HG03571 (cell line): ENCODE data around the gene VPS13A.
"Not testable (repeated sequence)": the region's sequence is repeated elsewhere in the genome, so short reads cannot be mapped to it uniquely, and the experiment has no call there.

Experiments
- ATAC-seq: cut with Tn5 transposase; IDR thresholded peaks from one replicate; pipeline ENCODE4 v1.9.1; 2021; ENCODE audit not compliant: unreplicated experiment

VPS13A gene

GRCh38 chr9:77180056-77180455 is 2.7 kb downstream of the VPS13A start:
- ATAC-seq = no peak

- ATAC-seq = no peak
Observed at GRCh38 chr9:77183581-77183980, 6.2 kb downstream of the VPS13A start.

DNA sequence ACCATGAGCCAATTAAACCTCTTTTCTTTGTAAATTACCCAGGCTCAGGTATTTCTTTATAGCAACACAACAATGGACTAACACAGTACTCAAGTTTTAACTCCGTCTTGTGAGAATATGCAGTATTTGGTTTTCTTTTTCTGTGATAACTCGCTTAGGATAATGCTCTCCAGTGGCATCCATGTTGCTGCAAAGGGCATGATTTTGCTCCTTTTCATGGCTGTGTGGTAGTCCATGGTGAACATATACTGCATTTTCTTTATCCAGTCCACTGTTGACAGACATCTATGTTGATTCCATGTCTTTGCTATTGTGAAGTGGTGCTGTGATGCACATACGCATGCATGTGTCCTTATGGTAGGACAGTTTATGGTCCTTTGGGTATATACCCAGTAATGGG is 10.9 kb downstream of the VPS13A start:
- no peak for ATAC-seq

- no peak for ATAC-seq
Observed at GRCh38 chr9:77194423-77194822, 17.1 kb downstream of the VPS13A start.

DNA sequence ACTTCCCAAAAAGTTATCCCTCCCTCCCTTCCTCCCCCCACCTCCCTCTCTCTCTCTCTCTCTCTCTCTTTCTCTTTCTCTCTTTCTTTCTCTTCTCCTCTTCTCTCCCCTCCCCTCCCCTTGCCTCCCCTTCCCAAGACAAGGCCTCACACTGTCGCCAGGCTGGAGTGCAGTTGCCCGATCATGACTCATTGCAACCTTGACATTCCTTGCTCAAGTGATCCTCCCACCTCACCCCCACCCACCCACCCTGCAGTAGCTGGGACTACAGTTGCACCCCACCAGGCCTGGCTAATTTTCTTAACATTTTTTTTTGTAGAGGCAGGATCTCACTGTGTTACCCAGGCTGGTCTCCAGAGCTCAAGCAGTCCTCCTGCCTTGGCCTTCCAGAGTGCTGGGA is 32.8 kb downstream of the VPS13A start:
- ATAC-seq = no peak

DNA sequence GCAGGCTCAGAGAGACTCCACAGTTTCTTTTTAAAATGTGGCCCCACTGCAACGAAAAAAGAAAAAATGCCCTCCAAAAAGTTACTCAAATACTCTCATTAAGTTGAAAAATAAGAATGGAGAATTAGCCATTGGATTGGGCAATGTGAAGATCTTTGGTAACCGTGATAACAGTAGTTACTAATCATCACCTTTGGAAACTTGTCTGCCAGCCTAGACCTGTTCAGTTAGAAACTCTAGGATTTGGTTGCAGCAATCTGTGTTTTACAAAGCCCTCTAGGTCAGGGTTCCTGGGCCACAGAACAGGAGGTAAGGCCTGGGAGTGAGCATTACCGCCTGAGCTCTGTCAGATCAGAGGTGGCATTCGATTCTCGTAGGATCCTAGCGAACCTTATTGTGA is 34.2 kb downstream of the VPS13A start:
- no peak for ATAC-seq

- ATAC-seq = no peak
Observed at GRCh38 chr9:77212801-77213200, 35.5 kb downstream of the VPS13A start.

DNA sequence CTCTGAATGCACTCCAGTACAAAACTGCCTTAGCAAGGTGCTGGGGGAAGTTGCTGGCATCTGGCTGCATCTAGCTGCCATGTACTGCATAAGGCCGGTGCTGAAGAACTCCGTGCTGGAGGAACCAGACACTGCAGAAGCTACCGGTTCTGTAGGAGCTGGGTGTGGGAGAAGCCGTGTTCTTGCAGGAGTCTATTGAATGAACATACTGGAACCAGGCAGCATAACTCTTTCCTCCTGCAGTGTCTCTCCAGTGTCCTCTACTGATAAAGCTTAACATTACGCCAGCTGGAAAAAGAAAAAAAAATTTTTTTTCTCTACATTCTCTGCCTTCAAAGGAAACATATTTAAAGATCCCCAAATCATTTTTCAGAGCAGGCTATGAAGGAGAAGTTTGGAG is 38.5 kb downstream of the VPS13A start:
- no peak for ATAC-seq

GRCh38 chr9:77218612-77219011 is 41.3 kb downstream of the VPS13A start:
- no peak for ATAC-seq

DNA sequence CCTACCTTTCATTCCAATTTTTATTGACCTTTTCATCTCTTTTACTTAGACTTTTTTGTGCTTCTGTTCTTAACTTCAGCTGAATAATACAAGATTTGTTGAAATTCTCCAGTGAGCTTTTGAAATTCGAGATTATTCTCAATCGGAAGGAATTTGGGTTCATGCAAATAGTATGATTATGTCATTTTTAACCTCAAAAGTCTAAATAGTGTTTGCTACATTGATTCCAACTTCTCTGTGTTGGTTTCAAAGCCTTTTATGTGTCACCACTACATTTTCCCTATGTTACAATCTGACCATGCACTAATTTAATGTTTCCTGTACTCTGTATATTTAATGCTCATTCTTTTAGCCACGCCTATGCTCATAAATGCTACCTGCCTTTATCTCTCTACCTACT is 44.1 kb downstream of the VPS13A start:
- no peak for ATAC-seq

DNA sequence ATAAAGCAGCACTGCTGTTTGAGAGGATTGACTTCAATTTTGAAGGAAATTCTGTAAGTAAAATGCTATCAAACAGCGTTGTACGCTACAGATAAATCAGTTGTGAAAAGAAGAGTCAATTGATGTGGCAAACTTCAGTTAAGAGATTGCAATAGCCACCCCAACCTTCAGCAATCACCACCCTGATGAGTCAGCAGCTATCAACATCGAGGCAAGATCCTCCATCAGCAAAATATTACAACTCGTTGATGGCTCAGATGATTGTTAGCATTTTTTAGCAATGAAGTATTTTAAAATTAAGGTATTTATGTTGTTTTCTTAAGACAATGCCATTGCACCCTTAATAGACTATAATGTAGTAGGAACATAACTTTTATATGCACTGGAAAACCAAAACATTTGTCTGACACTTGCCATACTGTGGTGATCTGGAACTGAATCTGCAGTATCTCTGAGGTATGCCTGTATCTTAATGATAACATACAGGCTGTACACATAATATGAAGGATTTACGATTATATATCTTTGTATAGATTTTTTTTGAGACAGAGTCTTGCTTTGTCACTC is 47.5 kb downstream of the VPS13A start:
- ATAC-seq = no peak

DNA sequence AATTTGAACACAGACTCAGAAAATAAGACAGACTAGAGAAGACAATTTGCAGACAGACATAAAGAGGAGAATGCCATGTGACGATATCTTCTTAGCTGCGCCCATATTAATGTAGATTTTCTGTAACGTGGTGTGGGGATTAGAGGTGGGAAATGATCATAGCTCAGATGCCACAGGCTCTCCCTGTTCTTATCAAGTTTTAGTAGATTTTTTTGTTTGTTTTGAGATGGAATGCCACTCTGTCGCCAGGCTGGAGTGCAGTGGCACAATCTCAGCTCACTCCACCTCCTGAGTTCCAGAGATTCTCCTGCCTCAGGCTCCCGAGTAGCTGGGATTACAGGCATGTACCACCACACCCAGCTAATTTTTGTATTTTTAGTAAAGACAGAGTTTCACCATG is 59.4 kb downstream of the VPS13A start:
- no peak for ATAC-seq

- ATAC-seq = no peak
Observed at GRCh38 chr9:77237896-77238295, 60.6 kb downstream of the VPS13A start.

DNA sequence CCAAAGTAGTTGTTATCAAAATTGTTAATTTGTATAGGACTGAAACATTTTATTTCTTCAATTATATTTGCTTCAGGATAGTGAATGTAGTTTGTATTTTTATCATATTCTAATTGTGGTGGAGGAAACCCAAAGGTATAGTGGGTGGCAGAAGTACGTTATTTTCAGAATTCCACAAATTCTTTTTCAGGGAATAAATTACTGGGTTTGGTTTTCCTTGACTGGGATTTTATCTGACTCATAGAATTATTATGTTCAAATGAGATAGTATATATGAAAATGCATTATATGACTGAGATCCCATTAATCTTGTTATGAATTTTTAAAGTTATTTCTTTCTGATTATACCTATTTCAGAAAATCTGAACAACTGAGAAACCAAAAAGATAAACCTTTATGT is 73.7 kb downstream of the VPS13A start:
- ATAC-seq = no peak

DNA sequence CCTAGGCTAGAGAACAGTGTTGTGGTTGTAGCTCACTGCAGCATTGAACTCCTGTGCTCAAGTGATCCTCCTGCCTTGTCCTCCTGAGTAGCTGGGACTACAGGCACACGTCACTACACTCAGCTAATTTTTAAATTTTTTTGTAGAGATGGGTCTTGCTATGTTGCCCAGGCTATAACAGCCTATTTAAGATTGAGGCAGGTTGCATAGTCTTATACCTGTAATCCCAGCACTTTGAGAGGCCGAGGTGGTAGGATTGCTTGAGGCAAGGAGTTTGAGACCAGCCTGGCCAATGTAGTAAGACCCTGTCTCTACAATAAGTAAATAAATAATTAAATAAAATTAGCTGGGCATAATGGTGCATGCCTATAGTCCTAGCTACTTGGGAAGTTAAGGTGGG is 79.9 kb downstream of the VPS13A start:
- ATAC-seq = no peak

DNA sequence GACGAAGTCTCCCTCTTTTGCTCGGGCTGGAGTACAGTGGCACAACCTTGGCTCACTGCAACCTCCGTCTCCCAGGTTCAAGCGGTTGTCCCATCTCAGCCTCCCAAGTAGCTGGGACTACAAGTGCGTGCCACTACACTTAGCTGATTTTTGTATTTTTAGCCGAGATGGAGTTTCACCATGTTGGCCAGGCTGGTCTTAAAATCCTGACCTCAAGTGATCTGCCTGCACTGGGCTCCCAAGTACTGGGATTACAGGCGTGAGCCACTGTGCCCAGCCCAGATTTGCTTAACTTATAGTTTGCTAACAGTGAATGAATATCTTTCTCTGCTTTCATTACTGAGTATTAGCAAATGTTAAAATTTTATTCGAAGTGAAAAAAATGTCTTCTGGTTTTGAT is 84.3 kb downstream of the VPS13A start:
- no peak for ATAC-seq

DNA sequence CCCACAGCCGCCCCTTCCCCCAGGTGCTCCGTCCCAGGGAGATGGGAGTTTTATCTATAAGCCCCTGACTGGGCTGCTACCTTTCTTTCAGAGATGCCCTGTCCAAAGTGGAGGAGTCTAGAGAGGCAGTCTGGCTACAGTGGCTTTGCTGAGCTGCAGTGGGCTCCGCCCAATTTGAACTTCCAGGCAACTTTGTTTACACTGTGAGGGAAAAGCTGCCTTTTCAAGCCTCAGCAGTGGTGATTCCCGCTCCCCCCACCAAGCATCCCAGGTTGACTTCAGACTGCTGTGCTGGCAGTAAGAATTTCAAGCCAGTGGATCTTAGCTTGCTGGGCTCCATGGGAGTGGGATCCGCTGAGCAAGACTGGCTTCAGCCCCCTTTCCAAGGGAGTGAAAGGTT is 90.4 kb downstream of the VPS13A start:
- ATAC-seq = not testable (repeated sequence)

DNA sequence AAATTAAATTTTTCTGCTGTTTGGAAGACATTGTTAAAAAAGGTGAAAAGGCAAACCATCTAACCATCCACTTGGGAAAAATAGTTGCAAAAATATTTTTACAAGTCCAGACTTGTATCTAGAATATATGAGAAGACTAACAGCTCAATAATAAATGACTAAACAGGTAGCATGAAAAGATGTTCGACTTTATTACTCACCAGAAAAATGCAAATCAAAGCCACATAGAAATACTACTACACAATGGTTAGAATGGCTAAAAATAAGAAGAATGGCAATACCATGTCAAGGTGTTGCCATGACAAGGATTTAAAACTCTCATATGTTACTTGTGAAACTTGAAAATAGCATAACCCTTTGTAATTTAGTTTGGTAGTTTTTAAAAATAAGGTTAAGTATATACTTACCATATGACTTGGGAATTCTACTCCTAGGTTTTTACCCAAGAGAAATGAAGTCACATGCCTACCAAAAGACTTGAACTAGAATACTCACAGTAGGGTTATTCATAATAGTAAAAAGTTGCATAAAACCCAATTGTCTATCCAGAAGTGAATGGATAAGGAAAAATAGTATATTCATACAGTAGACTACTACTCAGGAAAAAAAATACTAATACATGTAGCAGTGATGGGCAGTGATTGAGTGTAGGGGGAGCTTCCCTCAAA is 93.8 kb downstream of the VPS13A start:
- ATAC-seq = no peak

- no peak for ATAC-seq
Observed at GRCh38 chr9:77276799-77277198, 99.5 kb downstream of the VPS13A start.

DNA sequence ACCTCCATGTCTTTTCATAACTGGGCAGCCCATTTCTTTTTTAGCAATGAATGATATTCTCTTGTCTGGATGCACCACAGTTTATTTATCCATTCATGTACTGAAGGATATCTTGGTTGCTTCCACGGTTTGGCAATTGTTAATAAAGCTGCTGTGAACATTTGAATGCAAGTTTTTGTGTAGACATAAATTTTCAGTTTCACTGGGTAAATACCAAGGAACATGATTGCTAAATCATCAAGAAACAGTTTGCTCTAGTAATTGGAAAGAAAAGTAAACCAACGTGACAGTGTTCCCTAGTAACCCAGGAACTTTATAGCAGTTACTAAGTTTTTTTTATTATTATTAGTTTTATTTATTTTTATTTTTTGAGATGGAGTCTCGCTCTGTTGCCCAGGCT is 100.4 kb downstream of the VPS13A start:
- no peak for ATAC-seq

DNA sequence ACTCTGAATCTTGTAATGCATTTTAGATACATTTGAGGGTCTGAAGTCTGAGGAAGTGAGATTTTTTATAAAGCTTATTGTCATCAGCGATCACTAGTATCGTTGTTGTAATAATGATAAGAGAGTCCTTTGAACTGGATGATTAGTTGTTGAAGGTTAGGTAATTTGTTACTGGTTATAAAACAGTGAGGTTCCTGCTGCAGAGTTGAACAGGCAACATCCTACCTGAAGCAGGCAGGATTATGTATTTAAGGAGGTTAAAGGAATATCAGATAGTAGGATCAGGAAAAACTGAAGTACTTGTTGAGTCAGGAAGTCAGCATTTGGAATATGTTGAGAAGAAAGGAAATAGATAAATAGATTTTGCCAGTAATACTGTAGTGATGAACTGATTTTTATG is 106.7 kb downstream of the VPS13A start:
- no peak for ATAC-seq

DNA sequence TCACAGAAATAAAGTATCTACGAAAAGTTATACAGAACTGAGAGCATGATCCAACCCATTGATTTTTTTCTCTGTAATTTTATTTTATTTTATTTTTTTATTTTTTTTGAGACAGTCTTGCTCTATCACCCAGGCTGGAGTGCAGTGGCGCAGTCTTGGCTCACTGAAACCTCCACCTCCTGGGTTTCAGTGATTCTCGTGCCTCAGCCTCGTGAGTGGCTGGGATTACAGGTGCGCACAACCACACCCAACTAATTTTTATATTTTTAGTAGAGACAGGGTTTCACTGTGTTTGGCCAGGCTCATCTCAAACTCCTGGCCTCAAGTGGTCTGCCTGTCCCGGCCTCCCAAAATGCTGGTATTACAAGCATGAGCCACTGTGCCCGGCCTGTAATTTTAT is 107.3 kb downstream of the VPS13A start:
- ATAC-seq = no peak

DNA sequence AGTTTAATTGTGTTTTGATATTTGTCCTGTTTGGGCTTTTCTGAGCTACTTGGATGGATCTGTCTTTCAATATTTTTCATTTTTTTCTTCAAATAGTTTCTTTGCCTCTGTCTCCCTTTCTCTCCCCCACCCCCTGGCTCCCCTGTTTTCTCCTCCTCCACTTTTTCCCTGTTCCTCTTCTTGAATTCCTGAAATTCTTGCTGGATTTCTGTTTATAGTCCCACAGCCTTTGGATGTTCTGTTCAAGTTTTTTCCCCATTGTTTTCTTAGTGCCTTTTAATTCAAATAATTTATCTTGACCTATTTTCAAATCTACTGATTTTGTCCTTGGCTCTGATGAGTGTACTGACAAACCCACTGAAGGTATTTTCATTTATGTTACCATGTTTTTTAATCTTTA is 113.0 kb downstream of the VPS13A start:
- no peak for ATAC-seq
